ENCODE results near the gene UFSP2.

GRCh38 chr4:185411849-185412248 is 13.9 kb downstream of the UFSP2 start:
- no peak for TF ChIP-seq FOXK2 (IDR thresholded peaks at IDR 0.05)
- TF ChIP-seq TARDBP (IDR thresholded peaks at IDR 0.05): no peak
- TF ChIP-seq NFRKB (IDR thresholded peaks at IDR 0.05): no peak
- TF ChIP-seq FOXM1 (IDR thresholded peaks at IDR 0.05; ENCODE audit: borderline replicate concordance): no peak
- no peak for TF ChIP-seq ELF4 (IDR thresholded peaks at IDR 0.05)
- TF ChIP-seq LEF1 (IDR thresholded peaks at IDR 0.05; ENCODE audit: borderline replicate concordance): no peak
- no peak for TF ChIP-seq L3MBTL2 (conservative IDR thresholded peaks at IDR 0.05)
- no peak for TF ChIP-seq SP1 (IDR thresholded peaks at IDR 0.05)
- no peak for TF ChIP-seq SUZ12 (IDR thresholded peaks at IDR 0.05)
- no peak for TF ChIP-seq HDGF (IDR thresholded peaks at IDR 0.05; ENCODE audit: borderline replicate concordance)
